RWPE2 (cell line): ENCODE measurements around the gene BANK1.
A peak's percentile ranks its signal among the peaks of the same experiment; 100 is the strongest.

ENCODE experiments used
- ATAC-seq: fragments of 200-7000 bp; cut with Tn5 transposase; 3 replicates; pipeline ENCODE4 v1.9.1; 2021; ENCODE audit warnings: low read depth
- DNase-seq: peaks from one replicate; pipeline ENCODE4 v3.0.0-alpha.2; 2020; ENCODE audit warnings: low spot score
- H3K27ac ChIP-seq: fragments of 450-650 bp; 2 replicates; pipeline ENCODE4 v1.5.1; 2017; ENCODE audit warnings: mild to moderate bottlenecking; ENCODE audit not compliant: poor library complexity, severe bottlenecking
- H3K27me3 ChIP-seq: fragments of 250-450 bp; sonication (Bioruptor Pico); 2 replicates; pipeline ENCODE4 v1.5.1; 2021; ENCODE audit warnings: mild to moderate bottlenecking, moderate library complexity; ENCODE audit not compliant: insufficient read depth, poor library complexity, severe bottlenecking
- H3K36me3 ChIP-seq: fragments of 250-450 bp; sonication (Bioruptor Pico); 2 replicates; pipeline ENCODE4 v1.5.1; 2020; ENCODE audit warnings: low read depth, mild to moderate bottlenecking, moderate library complexity
- H3K4me1 ChIP-seq: fragments of 250-450 bp; sonication (Bioruptor Pico); 2 replicates; pipeline ENCODE4 v1.5.1; 2021; ENCODE audit warnings: mild to moderate bottlenecking, moderate library complexity; ENCODE audit not compliant: insufficient read depth, poor library complexity, severe bottlenecking
- H3K4me3 ChIP-seq: fragments of 250-450 bp; sonication (Bioruptor Pico); 2 replicates; pipeline ENCODE4 v1.5.1; 2021; ENCODE audit warnings: mild to moderate bottlenecking, moderate library complexity; ENCODE audit not compliant: severe bottlenecking
- H3K9me3 ChIP-seq: fragments of 250-450 bp; sonication (Bioruptor Pico); 2 replicates; pipeline ENCODE4 v1.5.1; 2021; ENCODE audit warnings: mild to moderate bottlenecking, moderate library complexity; ENCODE audit not compliant: severe bottlenecking
- TF ChIP-seq, protein P1 (sequence below): fragments of 450-650 bp; IDR thresholded peaks from one replicate; pipeline ENCODE4 v1.5.1; 2017; ENCODE audit warnings: mild to moderate bottlenecking, moderate library complexity; ENCODE audit not compliant: poor library complexity, severe bottlenecking

BANK1 gene

GRCh38 chr4:102061133-102061532 lies 270.6 kb downstream of the BANK1 start:
- Histone ChIP-seq H3K4me3 (no peak overlapping the region), H3K9me3 (no peaks in the 10 kb centered on the region), H3K27me3 (no peaks in the 10 kb centered on the region), H3K36me3 (no peaks in the 10 kb centered on the region), H3K27ac (no peak overlapping the region), H3K4me1 (no peaks in the 10 kb centered on the region)
- TF ChIP-seq, protein P1, sequence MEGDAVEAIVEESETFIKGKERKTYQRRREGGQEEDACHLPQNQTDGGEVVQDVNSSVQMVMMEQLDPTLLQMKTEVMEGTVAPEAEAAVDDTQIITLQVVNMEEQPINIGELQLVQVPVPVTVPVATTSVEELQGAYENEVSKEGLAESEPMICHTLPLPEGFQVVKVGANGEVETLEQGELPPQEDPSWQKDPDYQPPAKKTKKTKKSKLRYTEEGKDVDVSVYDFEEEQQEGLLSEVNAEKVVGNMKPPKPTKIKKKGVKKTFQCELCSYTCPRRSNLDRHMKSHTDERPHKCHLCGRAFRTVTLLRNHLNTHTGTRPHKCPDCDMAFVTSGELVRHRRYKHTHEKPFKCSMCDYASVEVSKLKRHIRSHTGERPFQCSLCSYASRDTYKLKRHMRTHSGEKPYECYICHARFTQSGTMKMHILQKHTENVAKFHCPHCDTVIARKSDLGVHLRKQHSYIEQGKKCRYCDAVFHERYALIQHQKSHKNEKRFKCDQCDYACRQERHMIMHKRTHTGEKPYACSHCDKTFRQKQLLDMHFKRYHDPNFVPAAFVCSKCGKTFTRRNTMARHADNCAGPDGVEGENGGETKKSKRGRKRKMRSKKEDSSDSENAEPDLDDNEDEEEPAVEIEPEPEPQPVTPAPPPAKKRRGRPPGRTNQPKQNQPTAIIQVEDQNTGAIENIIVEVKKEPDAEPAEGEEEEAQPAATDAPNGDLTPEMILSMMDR = no peak
- ATAC-seq (no peak), DNase-seq (no peak)

- no peak overlapping the region for H3K27ac ChIP-seq
- H3K9me3 ChIP-seq = no peaks in the 10 kb centered on the region
- DNase-seq (no peak), ATAC-seq (no peak)
- H3K27me3 ChIP-seq = no peaks in the 10 kb centered on the region
- H3K36me3 ChIP-seq = no peaks in the 10 kb centered on the region
- TF ChIP-seq, protein P1 = no peak
- no peaks in the 10 kb centered on the region for H3K4me1 ChIP-seq
- no peak overlapping the region for H3K4me3 ChIP-seq
Measured at GRCh38 chr4:102064747-102065442, 274.4 kb downstream of the BANK1 start.

- DNase-seq = no peak
- Histone ChIP-seq H3K27ac (no peak overlapping the region), H3K4me1 (no peaks in the 10 kb centered on the region), H3K36me3 (no peaks in the 10 kb centered on the region), H3K9me3 (no peaks in the 10 kb centered on the region), H3K27me3 (no peaks in the 10 kb centered on the region), H3K4me3 (no peak overlapping the region)
- TF ChIP-seq, protein P1 = no peak
- peak; percentile 62; the same call in 2 of the 3 replicates for ATAC-seq
Measured at GRCh38 chr4:102076622-102077021, 286.1 kb downstream of the BANK1 start.

GRCh38 chr4:102080184-102080583 lies 289.7 kb downstream of the BANK1 start:
- DNase-seq (no peak), ATAC-seq (no peak)
- no peak overlapping the region for H3K27ac ChIP-seq
- H3K4me1 ChIP-seq = no peaks in the 10 kb centered on the region
- H3K27me3 ChIP-seq = no peaks in the 10 kb centered on the region
- no peaks in the 10 kb centered on the region for H3K9me3 ChIP-seq
- TF ChIP-seq, protein P1 = no peak
- no peak overlapping the region for H3K4me3 ChIP-seq
- H3K36me3 ChIP-seq = no peaks in the 10 kb centered on the region
